ENCODE results near the gene TP53I3.
A peak's percentile ranks its signal among the peaks of the same experiment; 100 is the strongest.
"Not testable (repeated sequence)": the region's sequence is repeated elsewhere in the genome, so short reads cannot be mapped to it uniquely, and the experiment has no call there.

Gene TP53I3

DNA sequence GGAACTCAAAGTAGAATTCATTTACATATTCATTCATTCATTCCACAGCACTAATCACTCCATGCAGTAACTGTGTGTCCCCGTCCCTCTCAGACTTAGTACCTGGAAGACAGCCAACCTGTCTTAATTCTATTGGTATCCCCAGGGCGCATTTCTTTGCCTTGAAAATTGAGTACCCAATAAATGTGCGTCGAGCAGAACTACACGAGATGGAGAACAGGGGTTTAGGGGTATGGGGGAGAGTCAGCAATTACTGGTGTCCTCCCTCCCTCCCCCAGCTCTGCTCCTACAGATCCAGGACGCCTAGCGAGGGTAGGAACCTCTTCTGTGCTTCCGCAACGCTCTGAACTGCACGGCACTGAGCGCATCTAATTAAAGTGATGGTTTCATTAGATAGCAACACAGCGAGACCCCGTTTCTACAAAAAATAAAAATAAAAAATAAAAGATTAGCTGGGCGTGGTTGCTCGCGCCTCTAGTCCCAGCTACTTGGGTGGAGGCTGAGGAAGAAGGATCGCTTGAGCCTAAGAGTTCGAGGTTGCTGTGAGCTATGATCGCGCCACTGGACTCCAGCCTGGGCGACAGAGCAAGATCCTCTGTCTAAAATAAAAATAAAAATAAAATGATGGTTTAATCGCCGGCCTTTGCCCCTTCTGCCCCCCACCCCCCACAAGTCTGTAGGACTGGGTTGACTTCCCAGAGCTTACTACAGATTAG, 35.7 kb downstream of the TP53I3 start:
- Histone ChIP-seq H3K36me3 (ENCODE audit: control insufficient read depth, insufficient read depth, low read length) (no peaks in the 10 kb centered on the region), H3K4me1 (ENCODE audit: control insufficient read depth, insufficient read depth, low read length) (peaks cover 2% of the 10 kb centered on the region), H3K4me3 (ENCODE audit: low read depth, low read length) (peak overlapping the region; percentile 56), H3K27me3 (ENCODE audit: control insufficient read depth, insufficient read depth, low read length) (no peaks in the 10 kb centered on the region), H3K9me3 (ENCODE audit: control insufficient read depth, insufficient read depth, low read length) (no peaks in the 10 kb centered on the region), H3K9ac (ENCODE audit: low read depth, low read length) (no peak overlapping the region)

DNA sequence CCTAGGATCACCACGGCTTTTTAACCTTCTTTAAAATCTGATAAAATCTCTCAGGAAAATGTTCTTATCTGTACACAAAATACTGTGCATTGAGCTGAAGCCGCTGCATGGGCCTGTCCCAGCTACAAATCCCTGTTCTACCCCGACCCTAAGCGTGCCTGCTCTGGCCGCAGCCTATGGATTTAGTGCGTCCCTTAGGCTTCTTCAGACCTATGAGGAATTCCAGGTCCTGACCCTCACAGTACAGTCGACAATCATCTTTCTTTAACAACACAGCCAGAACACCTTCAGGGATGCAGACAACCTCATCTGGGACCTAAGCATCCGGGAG, 37.0 kb downstream of the TP53I3 start:
- Histone ChIP-seq H3K9ac (ENCODE audit: low read depth, low read length) (no peak overlapping the region), H3K4me3 (ENCODE audit: low read depth, low read length) (peak overlapping the region; percentile 23), H3K4me1 (ENCODE audit: control insufficient read depth, insufficient read depth, low read length) (peaks cover 2% of the 10 kb centered on the region)

DNA sequence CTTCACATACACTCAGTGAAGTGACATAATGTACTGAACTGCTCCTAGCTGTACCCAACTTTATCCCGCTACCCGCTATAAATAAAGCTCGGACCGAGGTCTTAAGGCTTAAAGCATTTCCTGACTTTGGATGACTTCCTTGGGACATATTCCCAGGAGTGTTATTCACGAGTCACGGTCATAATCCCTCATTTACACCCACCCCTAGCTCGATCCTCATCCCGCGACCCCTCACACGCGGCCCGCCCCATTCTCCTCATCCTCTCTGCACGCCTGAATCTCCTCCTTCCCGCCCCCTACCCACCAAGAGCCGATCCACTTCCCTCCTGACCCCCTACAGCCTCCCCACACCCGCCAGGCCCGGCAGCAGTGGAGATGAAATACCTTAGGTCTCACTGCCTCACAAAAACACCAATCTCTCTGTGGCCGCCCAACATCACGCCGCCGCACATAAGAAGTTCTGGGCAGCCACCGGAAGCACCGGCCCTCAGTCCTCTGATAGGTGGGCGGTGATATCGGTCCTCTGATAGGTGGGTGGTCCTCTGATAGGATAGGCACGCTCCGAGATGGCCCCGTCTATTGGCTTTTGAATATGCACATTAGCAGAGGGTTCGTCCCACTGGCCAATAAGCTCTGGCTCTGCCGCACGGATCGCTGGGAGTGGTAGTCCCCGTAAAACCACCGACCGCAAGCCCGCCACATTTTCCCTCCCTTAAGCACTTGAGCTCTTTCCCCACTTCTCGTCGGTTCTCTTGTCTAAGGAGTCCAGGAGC, 37.5 kb downstream of the TP53I3 start, which contains the start of gene WDCP:
TSS of gene WDCP (minus strand) at position 462 of the 773 bp plus-strand sequence. CDS start 7,897 bp downstream, outside the sequence.
- H3K4me3 ChIP-seq (ENCODE audit: low read depth, low read length), result peak within 1 kb of the TSS; percentile 79
- no peak within 1 kb of the TSS for H3K9ac ChIP-seq (ENCODE audit: low read depth, low read length)
- no peaks in the 10 kb centered on the region for H3K27me3 ChIP-seq (ENCODE audit: control insufficient read depth, insufficient read depth, low read length)
- no peaks in the 10 kb centered on the region for H3K9me3 ChIP-seq (ENCODE audit: control insufficient read depth, insufficient read depth, low read length)
- no peaks in the 10 kb centered on the region for H3K36me3 ChIP-seq (ENCODE audit: control insufficient read depth, insufficient read depth, low read length)
- H3K4me1 ChIP-seq (ENCODE audit: control insufficient read depth, insufficient read depth, low read length), result peaks cover 2% of the 10 kb centered on the region

More for the DNA sequence above, 37.0 kb downstream of the TP53I3 start:
- Histone ChIP-seq H3K36me3 (ENCODE audit: control insufficient read depth, insufficient read depth, low read length) (no peaks in the 10 kb centered on the region), H3K27me3 (ENCODE audit: control insufficient read depth, insufficient read depth, low read length) (no peaks in the 10 kb centered on the region), H3K9me3 (ENCODE audit: control insufficient read depth, insufficient read depth, low read length) (no peaks in the 10 kb centered on the region)

DNA sequence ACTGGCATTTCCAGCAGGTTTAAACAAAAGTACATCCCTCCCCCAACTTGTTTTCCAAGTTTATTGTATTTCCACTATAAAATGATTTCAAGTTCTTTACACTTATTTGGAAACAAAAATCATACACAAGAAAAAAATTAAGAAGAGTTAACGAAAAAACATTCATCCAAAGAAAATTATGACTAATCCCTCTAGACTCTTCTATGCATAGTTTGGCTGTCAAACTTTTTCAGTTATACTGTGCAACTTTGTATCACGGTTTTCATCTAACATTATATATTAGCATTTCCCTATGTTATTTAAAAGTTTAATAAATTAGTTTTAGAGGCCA, 38.1 kb downstream of the TP53I3 start:
- no peaks in the 10 kb centered on the region for H3K36me3 ChIP-seq (ENCODE audit: control insufficient read depth, insufficient read depth, low read length)
- no peaks in the 10 kb centered on the region for H3K27me3 ChIP-seq (ENCODE audit: control insufficient read depth, insufficient read depth, low read length)
- H3K9me3 ChIP-seq (ENCODE audit: control insufficient read depth, insufficient read depth, low read length), result no peaks in the 10 kb centered on the region
- no peak overlapping the region for H3K9ac ChIP-seq (ENCODE audit: low read depth, low read length)
- peak overlapping the region; percentile 79 for H3K4me3 ChIP-seq (ENCODE audit: low read depth, low read length)
- H3K4me1 ChIP-seq (ENCODE audit: control insufficient read depth, insufficient read depth, low read length), result peaks cover 2% of the 10 kb centered on the region

DNA sequence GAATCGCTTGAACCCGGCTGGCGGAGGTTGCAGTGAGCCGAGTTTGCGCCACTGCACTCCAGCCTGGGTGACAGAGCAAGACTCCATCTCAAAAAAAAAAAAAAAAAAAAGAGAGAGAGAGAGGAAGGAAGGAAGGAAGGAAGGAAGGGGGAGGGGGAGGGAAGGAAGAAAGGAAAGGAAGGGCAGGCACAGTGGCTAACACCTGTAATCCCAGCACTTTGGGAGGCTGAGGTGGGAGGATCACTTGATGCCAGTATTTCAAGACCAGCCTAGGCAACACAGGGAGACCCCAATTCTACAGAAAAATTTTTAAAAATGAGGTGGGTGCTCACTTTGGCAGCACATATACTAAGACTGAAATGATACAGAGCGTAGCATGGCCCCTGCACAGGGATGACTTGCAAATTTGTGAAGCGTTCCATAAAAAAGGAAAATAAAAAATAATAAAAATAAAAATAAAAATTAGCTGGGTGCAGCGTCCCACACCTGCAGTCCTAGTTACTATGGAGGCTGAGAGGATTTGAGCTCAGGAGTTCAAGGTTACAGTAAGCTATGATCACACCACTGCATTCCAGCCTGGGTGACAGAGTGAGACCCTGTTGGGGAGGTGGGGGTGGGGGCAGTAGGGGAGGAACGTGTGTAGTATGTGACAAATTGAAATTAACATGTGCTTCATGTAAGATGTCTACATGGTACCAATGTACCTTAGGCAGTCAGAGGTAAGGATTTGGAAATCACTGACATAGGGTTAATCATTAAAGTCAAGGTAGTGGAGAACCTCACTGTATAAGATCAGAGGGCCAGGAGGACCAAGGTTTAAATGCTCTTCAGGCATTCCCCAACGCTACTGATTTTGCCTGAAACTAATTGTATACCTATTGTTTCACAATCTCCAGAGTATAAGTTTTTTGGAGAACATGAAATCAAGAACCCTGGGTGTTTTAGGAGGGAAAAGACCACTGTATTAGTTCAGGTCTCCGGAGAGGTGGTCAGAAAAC, 38.8 kb downstream of the TP53I3 start:
- H3K4me1 ChIP-seq (ENCODE audit: control insufficient read depth, insufficient read depth, low read length), result peaks cover 2% of the 10 kb centered on the region
- no peak overlapping the region for H3K9ac ChIP-seq (ENCODE audit: low read depth, low read length)
- no peaks in the 10 kb centered on the region for H3K27me3 ChIP-seq (ENCODE audit: control insufficient read depth, insufficient read depth, low read length)
- no peaks in the 10 kb centered on the region for H3K36me3 ChIP-seq (ENCODE audit: control insufficient read depth, insufficient read depth, low read length)
- H3K9me3 ChIP-seq (ENCODE audit: control insufficient read depth, insufficient read depth, low read length), result no peaks in the 10 kb centered on the region
- H3K4me3 ChIP-seq (ENCODE audit: low read depth, low read length), result peak overlapping the region; percentile 79

DNA sequence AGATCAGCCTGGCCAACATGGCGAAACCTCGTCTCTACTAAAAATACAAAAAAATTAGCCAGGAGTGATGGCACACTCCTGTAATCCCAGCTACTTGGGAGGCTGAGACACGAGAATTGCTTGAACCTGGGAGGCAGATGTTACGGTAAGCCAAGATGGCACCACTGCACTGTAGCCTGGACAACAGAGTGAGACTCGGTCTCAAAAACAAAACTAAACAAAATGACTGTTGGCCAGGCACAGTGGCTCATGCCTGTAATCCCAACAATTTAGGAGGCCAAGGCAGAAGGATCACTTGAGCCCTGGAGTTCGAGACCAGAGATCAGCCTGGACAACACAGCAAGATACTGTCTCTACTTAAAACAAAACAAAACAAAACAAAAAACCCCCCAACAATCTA, 41.5 kb downstream of the TP53I3 start:
- H3K27me3 ChIP-seq (ENCODE audit: control insufficient read depth, insufficient read depth, low read length); H3K4me3 ChIP-seq (ENCODE audit: low read depth, low read length); H3K9ac ChIP-seq (ENCODE audit: low read depth, low read length); H3K36me3 ChIP-seq (ENCODE audit: control insufficient read depth, insufficient read depth, low read length); H3K4me1 ChIP-seq (ENCODE audit: control insufficient read depth, insufficient read depth, low read length); H3K9me3 ChIP-seq (ENCODE audit: control insufficient read depth, insufficient read depth, low read length): not testable (repeated sequence)

DNA sequence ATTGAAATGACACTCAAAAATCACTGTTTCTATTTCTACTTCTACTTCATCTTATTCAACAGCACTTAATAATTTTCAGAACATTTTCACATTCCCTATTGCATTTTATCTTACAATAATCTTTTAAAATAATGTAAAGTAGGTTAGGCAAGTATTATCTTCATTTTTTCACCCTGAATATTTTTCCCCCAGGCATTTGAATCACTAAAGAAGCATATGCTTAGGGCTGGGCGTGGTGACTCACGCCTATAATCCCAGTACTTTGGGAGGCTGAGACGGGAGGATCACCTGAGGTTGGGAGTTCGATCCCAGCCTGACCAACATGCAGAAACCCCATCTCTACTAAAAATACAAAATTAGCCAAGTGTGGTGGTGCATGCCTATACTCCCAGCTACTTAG, 44.1 kb downstream of the TP53I3 start:
- Histone ChIP-seq H3K27me3 (ENCODE audit: control insufficient read depth, insufficient read depth, low read length) (no peaks in the 10 kb centered on the region), H3K36me3 (ENCODE audit: control insufficient read depth, insufficient read depth, low read length) (peaks cover 10% of the 10 kb centered on the region), H3K4me1 (ENCODE audit: control insufficient read depth, insufficient read depth, low read length) (no peaks in the 10 kb centered on the region), H3K9ac (ENCODE audit: low read depth, low read length) (no peak overlapping the region), H3K4me3 (ENCODE audit: low read depth, low read length) (no peak overlapping the region), H3K9me3 (ENCODE audit: control insufficient read depth, insufficient read depth, low read length) (no peaks in the 10 kb centered on the region)

DNA sequence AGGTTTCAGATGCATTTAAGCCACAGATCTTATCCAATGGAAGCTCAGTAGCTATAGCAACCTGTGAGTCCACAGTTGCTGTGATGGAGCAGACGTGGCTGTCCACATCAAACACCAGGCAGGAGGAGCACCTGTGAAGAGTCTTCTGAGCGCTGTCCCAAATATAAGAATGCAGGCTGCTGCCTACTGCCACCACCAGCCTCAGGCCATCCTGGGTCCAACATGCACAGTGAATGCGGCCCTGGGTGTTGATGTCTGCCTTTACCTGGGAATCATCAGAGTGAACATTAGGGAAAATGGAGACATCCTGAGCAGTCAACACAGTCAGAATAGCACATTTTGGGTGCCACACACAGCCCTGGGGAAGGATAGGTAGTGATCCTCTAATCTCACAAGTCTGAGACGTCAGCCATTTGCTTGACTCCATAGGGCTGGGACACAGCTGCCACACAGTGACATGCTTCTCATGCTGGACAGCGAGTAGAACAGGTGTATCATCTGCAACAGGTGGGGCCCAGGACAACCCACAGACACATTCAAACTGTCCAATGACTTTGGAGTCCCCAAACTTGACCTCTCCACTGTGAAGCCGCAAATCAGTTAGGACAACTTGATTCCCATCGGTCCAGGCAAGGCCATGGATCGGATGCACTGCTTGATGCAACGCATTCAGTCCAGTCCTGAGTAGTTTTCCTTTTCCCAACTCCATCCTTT, 45.7 kb downstream of the TP53I3 start:
- H3K27me3 ChIP-seq (ENCODE audit: control insufficient read depth, insufficient read depth, low read length), result no peaks in the 10 kb centered on the region
- H3K36me3 ChIP-seq (ENCODE audit: control insufficient read depth, insufficient read depth, low read length), result peaks cover 10% of the 10 kb centered on the region
- peaks cover 2% of the 10 kb centered on the region for H3K4me1 ChIP-seq (ENCODE audit: control insufficient read depth, insufficient read depth, low read length)
- H3K9me3 ChIP-seq (ENCODE audit: control insufficient read depth, insufficient read depth, low read length), result no peaks in the 10 kb centered on the region
- no peak overlapping the region for H3K9ac ChIP-seq (ENCODE audit: low read depth, low read length)
- no peak overlapping the region for H3K4me3 ChIP-seq (ENCODE audit: low read depth, low read length)

All from iPS-15b (cell line).